GM18502 (cell line): ENCODE data around the gene SUGP1.
"Not testable (repeated sequence)": the region's sequence is repeated elsewhere in the genome, so short reads cannot be mapped to it uniquely, and the experiment has no call there.

Experiments
- ATAC-seq: cut with Tn5 transposase; IDR thresholded peaks from one replicate; pipeline ENCODE4 v1.9.1; 2021; ENCODE audit warnings: mild to moderate bottlenecking; ENCODE audit not compliant: unreplicated experiment, poor library complexity

SUGP1 gene

GRCh38 chr19:19269952-19270694 is 50.2 kb downstream of the SUGP1 start:
- ATAC-seq, result no peak

- no peak for ATAC-seq
Observed at GRCh38 chr19:19268453-19269385, 51.6 kb downstream of the SUGP1 start.

GRCh38 chr19:19267305-19267704 is 53.0 kb downstream of the SUGP1 start:
- ATAC-seq, result no peak

GRCh38 chr19:19263886-19264487 is 56.3 kb downstream of the SUGP1 start:
- no peak for ATAC-seq

- ATAC-seq, result no peak
Observed at GRCh38 chr19:19262190-19263057, 57.9 kb downstream of the SUGP1 start.

GRCh38 chr19:19261350-19262189 is 58.7 kb downstream of the SUGP1 start:
- no peak for ATAC-seq

GRCh38 chr19:19260417-19261214 is 59.7 kb downstream of the SUGP1 start:
- ATAC-seq, result no peak

GRCh38 chr19:19259741-19260140 is 60.6 kb downstream of the SUGP1 start:
- ATAC-seq, result no peak

GRCh38 chr19:19258589-19259338 is 61.5 kb downstream of the SUGP1 start:
- no peak for ATAC-seq

- no peak for ATAC-seq
Observed at GRCh38 chr19:19257836-19258588, 62.3 kb downstream of the SUGP1 start.

GRCh38 chr19:19257137-19257536 is 63.2 kb downstream of the SUGP1 start:
- ATAC-seq, result no peak

GRCh38 chr19:19256072-19256969 is 64.0 kb downstream of the SUGP1 start:
- ATAC-seq, result no peak

- not testable (repeated sequence) for ATAC-seq
Observed at GRCh38 chr19:19253409-19253808, 66.9 kb downstream of the SUGP1 start.

- no peak for ATAC-seq
Observed at GRCh38 chr19:19250196-19250801, 70.0 kb downstream of the SUGP1 start.

- ATAC-seq, result no peak
Observed at GRCh38 chr19:19240476-19240875, 79.8 kb downstream of the SUGP1 start.

GRCh38 chr19:19239675-19240074 is 80.6 kb downstream of the SUGP1 start:
- no peak for ATAC-seq
